H9 (cell line): ENCODE measurements around the gene FBN3. TPM values are rescaled to one million over a fixed set of nuclear protein-coding genes. Genes with fewer than 3 reads are reported as not detected.

ENCODE experiments used
- DNase-seq: peaks from one replicate; pipeline ENCODE4 v3.0.0-alpha.2; 2017
- H2AFZ ChIP-seq: one replicate; pipeline ENCODE4 v1.6.1; 2013; ENCODE audit warnings: mild to moderate bottlenecking, low read length, control low read depth, moderate library complexity
- H2AK5ac ChIP-seq: 2 replicates; pipeline ENCODE4 v1.6.1; 2013; ENCODE audit warnings: low read length, control low read depth, mixed read lengths; ENCODE audit not compliant: insufficient read length
- H2BK120ac ChIP-seq: one replicate; pipeline ENCODE4 v1.6.1; 2013; ENCODE audit warnings: low read depth, mild to moderate bottlenecking, low read length, control low read depth, inconsistent platforms; ENCODE audit not compliant: poor library complexity, severe bottlenecking
- H2BK12ac ChIP-seq: 2 replicates; pipeline ENCODE4 v1.6.1; 2013; ENCODE audit warnings: low read length, control low read depth, mixed read lengths, low read depth; ENCODE audit not compliant: insufficient read length
- H2BK15ac ChIP-seq: 2 replicates; pipeline ENCODE4 v1.6.1; 2013; ENCODE audit warnings: low read depth, low read length, control low read depth
- H2BK20ac ChIP-seq: one replicate; pipeline ENCODE4 v1.6.1; 2013; ENCODE audit warnings: low read depth, mild to moderate bottlenecking, low read length, control low read depth, inconsistent platforms; ENCODE audit not compliant: poor library complexity, severe bottlenecking
- H2BK5ac ChIP-seq: 2 replicates; pipeline ENCODE4 v1.6.1; 2013; ENCODE audit warnings: low read length, control low read depth, mixed read lengths; ENCODE audit not compliant: insufficient read length
- H3K14ac ChIP-seq: 2 replicates; pipeline ENCODE4 v1.6.1; 2013; ENCODE audit warnings: low read length, control low read depth; ENCODE audit not compliant: insufficient read depth
- H3K18ac ChIP-seq: 2 replicates; pipeline ENCODE4 v1.6.1; 2013; ENCODE audit warnings: low read depth, mild to moderate bottlenecking, mixed read lengths, low read length, control low read depth; ENCODE audit not compliant: insufficient read length
- H3K23ac ChIP-seq: 2 replicates; pipeline ENCODE4 v1.6.1; 2013; ENCODE audit warnings: low read length, control low read depth, mixed read lengths, low read depth; ENCODE audit not compliant: insufficient read length
- H3K23me2 ChIP-seq: 2 replicates; pipeline ENCODE4 v1.6.1; 2013; ENCODE audit warnings: low read depth, mild to moderate bottlenecking, mixed read lengths, low read length, control low read depth; ENCODE audit not compliant: insufficient read length, poor library complexity, severe bottlenecking
- H3K27ac ChIP-seq: 2 replicates; pipeline ENCODE4 v1.5.1; 2013; ENCODE audit warnings: low read length, control low read depth, mixed read lengths, low read depth; ENCODE audit not compliant: insufficient read length
- H3K27me3 ChIP-seq: 2 replicates; pipeline ENCODE4 v1.6.1; 2013; ENCODE audit warnings: low read length, control low read depth, inconsistent platforms; ENCODE audit not compliant: insufficient read depth
- H3K4ac ChIP-seq: 2 replicates; pipeline ENCODE4 v1.6.1; 2013; ENCODE audit warnings: low read depth, mild to moderate bottlenecking, control low read depth, inconsistent platforms, low read length, moderate library complexity
- H3K4me1 ChIP-seq: 2 replicates; pipeline ENCODE4 v1.6.1; 2013; ENCODE audit warnings: low read length, control low read depth, inconsistent platforms; ENCODE audit not compliant: insufficient read depth
- H3K4me2 ChIP-seq: 2 replicates; pipeline ENCODE4 v1.6.1; 2013; ENCODE audit warnings: low read length, control low read depth, mixed read lengths; ENCODE audit not compliant: insufficient read length, insufficient read depth
- H3K56ac ChIP-seq: 2 replicates; pipeline ENCODE4 v1.6.1; 2013; ENCODE audit warnings: low read depth, mild to moderate bottlenecking, mixed read lengths, low read length, control low read depth; ENCODE audit not compliant: insufficient read length
- H3K79me1 ChIP-seq: 2 replicates; pipeline ENCODE4 v1.6.1; 2013; ENCODE audit warnings: low read depth, mild to moderate bottlenecking, moderate library complexity, low read length, control low read depth, inconsistent platforms; ENCODE audit not compliant: insufficient read depth, poor library complexity, severe bottlenecking
- H3K79me2 ChIP-seq: 2 replicates; pipeline ENCODE4 v1.6.1; 2013; ENCODE audit warnings: low read length, control low read depth, inconsistent platforms; ENCODE audit not compliant: insufficient read depth
- H3K9ac ChIP-seq: 2 replicates; pipeline ENCODE4 v1.6.1; 2013; ENCODE audit warnings: low read length, control low read depth, mixed read lengths; ENCODE audit not compliant: insufficient read length; ENCODE audit errors: extremely low read depth
- H3K9me3 ChIP-seq: one replicate; pipeline ENCODE4 v1.6.1; 2013; ENCODE audit warnings: low read depth, low read length, inconsistent platforms; ENCODE audit not compliant: control insufficient read depth
- H3T11ph ChIP-seq: one replicate; pipeline ENCODE4 v1.6.1; 2013; ENCODE audit warnings: mild to moderate bottlenecking, low read length, control low read depth, inconsistent platforms
- H4K20me1 ChIP-seq: one replicate; pipeline ENCODE4 v1.6.1; 2013; ENCODE audit not compliant: control insufficient read depth, insufficient read length, insufficient read depth
- H4K5ac ChIP-seq: 2 replicates; pipeline ENCODE4 v1.6.1; 2013; ENCODE audit warnings: low read depth, mild to moderate bottlenecking, mixed read lengths, low read length, control low read depth; ENCODE audit not compliant: insufficient read length
- H4K8ac ChIP-seq: replicated peaks from 2 replicates; pipeline ENCODE4 v1.6.1; 2013; ENCODE audit warnings: low read length, control low read depth, mixed read lengths, low read depth; ENCODE audit not compliant: insufficient read length
- H4K91ac ChIP-seq: 2 replicates; pipeline ENCODE4 v1.6.1; 2013; ENCODE audit warnings: low read depth, mild to moderate bottlenecking, moderate library complexity, mixed read lengths, low read length, control low read depth; ENCODE audit not compliant: insufficient read length
- H3K27ac Mint-ChIP-seq, 3 experiments: 2 replicates in 2 of 3; 3 replicates in 1 of 3; pipeline ENCODE4 v1.8.0; 2020 to 2021; ENCODE audit warnings: mixed read lengths in 3 of 3, mild to moderate bottlenecking in 1 of 3, moderate library complexity in 1 of 3
- H3K27me3 Mint-ChIP-seq: 2 replicates; pipeline ENCODE4 v1.8.0; 2021; ENCODE audit warnings: low read depth, mild to moderate bottlenecking, moderate library complexity, mixed read lengths
- H3K36me3 Mint-ChIP-seq, 3 experiments: 2 replicates in 2 of 3; 3 replicates in 1 of 3; pipeline ENCODE4 v1.8.0; 2020 to 2021; ENCODE audit warnings: low read depth in 3 of 3, mixed read lengths in 3 of 3; ENCODE audit not compliant: insufficient read depth in 1 of 3
- H3K4me1 Mint-ChIP-seq, 2 experiments: 2 replicates each; pipeline ENCODE4 v1.8.0; 2020; ENCODE audit warnings: mixed read lengths in 2 of 2
- H3K4me3 Mint-ChIP-seq, 2 experiments: 2 replicates in 1 of 2; 3 replicates in 1 of 2; pipeline ENCODE4 v1.8.0; 2020 to 2021; ENCODE audit warnings: mild to moderate bottlenecking in 2 of 2, mixed read lengths in 2 of 2, moderate library complexity in 1 of 2
- H3K9me3 Mint-ChIP-seq, 2 experiments: 2 replicates in 1 of 2; 3 replicates in 1 of 2; pipeline ENCODE4 v1.8.0; 2020; ENCODE audit warnings: mild to moderate bottlenecking in 2 of 2, mixed read lengths in 2 of 2, moderate library complexity in 1 of 2
- CTCF ChIP-seq: fragments of 200-600 bp; sonication (generic); conservative IDR thresholded peaks from 3 replicates; pipeline ENCODE4 v1.8.0; 2021; ENCODE audit warnings: antibody characterized with exemption, mild to moderate bottlenecking
- WGBS: extraction: QIAGEN DNeasy Blood & Tissue Kit; methylation state at CpG from one replicate; pipeline ENCODE4 v1.1.7; 2013; ENCODE audit warnings: missing lambda C conversion rate, low lambda C conversion rate, mixed read lengths; ENCODE audit not compliant: insufficient read length; ENCODE audit errors: extremely low coverage; 5-methylcytosine and 5-hydroxymethylcytosine counted together
- total RNA-seq: library from RNA; stranded (reverse); gene quantifications from 2 replicates; pipeline ENCODE4 v1.2.1, GENCODE V29; 2021

The FBN3 gene
- total RNA-seq, 1 experiment from 2014 or later, result 31.0 TPM

GRCh38 chr19:8138201-8138600, 11.2 kb downstream of the FBN3 start:
- Mint-ChIP-seq H3K4me3 (no peak overlapping the region), H3K4me1 (peaks cover 0 to 5% of the 10 kb centered on the region in 2 experiments; a peak in 3 of 4 replicates), H3K36me3 (peaks cover 17 to 39% (median 31%) of the 10 kb centered on the region in 3 experiments; a peak in 6 of 7 replicates), H3K27ac (no peak overlapping the region), H3K9me3 (no peaks in the 10 kb centered on the region), H3K27me3 (no peaks in the 10 kb centered on the region; the same call in 1 of the 2 replicates)
- H2BK120ac ChIP-seq, result no peak overlapping the region
- H3K79me2 ChIP-seq, result no peaks in the 10 kb centered on the region
- H3K56ac ChIP-seq, result no peak overlapping the region
- no peak overlapping the region for H3K9ac ChIP-seq
- no peak overlapping the region for H2BK12ac ChIP-seq
- TF ChIP-seq CTCF, result no peak
- H4K91ac ChIP-seq, result no peak overlapping the region
- H2BK20ac ChIP-seq, result no peak overlapping the region
- H2BK15ac ChIP-seq, result no peak overlapping the region
- H4K8ac ChIP-seq, result no peak overlapping the region
- peaks cover 6% of the 10 kb centered on the region for H3K23me2 ChIP-seq
- H2AK5ac ChIP-seq, result no peak overlapping the region
- H2AFZ ChIP-seq, result no peak overlapping the region
- no peak overlapping the region for H3K4ac ChIP-seq
- H4K20me1 ChIP-seq, result no peaks in the 10 kb centered on the region
- no peak overlapping the region for H4K5ac ChIP-seq
- no peak overlapping the region for H2BK5ac ChIP-seq
- H3K9me3 ChIP-seq, result no peaks in the 10 kb centered on the region
- H3K14ac ChIP-seq, result no peak overlapping the region
- no peak overlapping the region for H3T11ph ChIP-seq
- H3K27ac ChIP-seq, result no peak overlapping the region
- no CpG with 5 or more reads among the region's 17 CpGs for WGBS
- no peaks in the 10 kb centered on the region for H3K27me3 ChIP-seq
- H3K4me1 ChIP-seq, result no peaks in the 10 kb centered on the region
- H3K18ac ChIP-seq, result no peak overlapping the region
- no peaks in the 10 kb centered on the region for H3K79me1 ChIP-seq
- H3K23ac ChIP-seq, result no peak overlapping the region
- DNase-seq, result no peak
- H3K4me2 ChIP-seq, result no peak overlapping the region
